ENCODE measurements around the gene TAB3. TPM values are rescaled to one million over a fixed set of nuclear protein-coding genes. Genes with fewer than 3 reads are reported as not detected.

Gene TAB3
- total RNA-seq, 1 experiment from 2014 or later = 13.5 TPM

GRCh38 chrX:30863974-30864373, 25.1 kb downstream of the TAB3 start:
- H3K23me2 ChIP-seq (ENCODE audit: insufficient read length, low read depth, low read length, poor library complexity, severe bottlenecking) = no peaks in the 10 kb centered on the region
- no peaks in the 10 kb centered on the region for H3K79me1 ChIP-seq (ENCODE audit: insufficient read depth, low read depth, low read length, poor library complexity, severe bottlenecking)
- no peak overlapping the region for H3K18ac ChIP-seq (ENCODE audit: insufficient read length, low read depth, low read length)
- TF ChIP-seq CTCF (conservative IDR thresholded peaks at IDR 0.05) = no peak
- H3K4ac ChIP-seq (ENCODE audit: low read depth, low read length) = no peak overlapping the region
- no peak overlapping the region for H3K56ac ChIP-seq (ENCODE audit: insufficient read length, low read depth, low read length)
- Mint-ChIP-seq H3K27ac (no peak overlapping the region; a peak in 1 of 7 replicates), H3K27me3 (ENCODE audit: low read depth) (no peaks in the 10 kb centered on the region), H3K9me3 (peaks cover 23 to 39% of the 10 kb centered on the region in 2 experiments), H3K4me1 (peaks cover 9 to 15% of the 10 kb centered on the region in 2 experiments), H3K36me3 (ENCODE audit: insufficient read depth in 1 of 3, low read depth in 3 of 3) (peaks cover 4 to 21% (median 18%) of the 10 kb centered on the region in 3 experiments; a peak in 6 of 7 replicates), H3K4me3 (no peak overlapping the region)
- no peak overlapping the region for H3K27ac ChIP-seq (ENCODE audit: insufficient read length, low read depth, low read length)
- H2BK120ac ChIP-seq (ENCODE audit: low read depth, low read length, poor library complexity, severe bottlenecking) = no peak overlapping the region
- H3K9me3 ChIP-seq (ENCODE audit: control insufficient read depth, low read depth, low read length) = no peaks in the 10 kb centered on the region
- WGBS (ENCODE audit: extremely low coverage, insufficient read length, low lambda C conversion rate) = no CpG with 5 or more reads among the region's 1 CpG
- no peak overlapping the region for H4K8ac ChIP-seq (replicated peaks; ENCODE audit: insufficient read length, low read depth, low read length)
- H2AK5ac ChIP-seq (ENCODE audit: insufficient read length, low read length) = no peak overlapping the region
- H3K4me2 ChIP-seq (ENCODE audit: insufficient read depth, insufficient read length, low read length) = no peak overlapping the region
- no peak overlapping the region for H2BK12ac ChIP-seq (ENCODE audit: insufficient read length, low read depth, low read length)
- H4K91ac ChIP-seq (ENCODE audit: insufficient read length, low read depth, low read length) = no peak overlapping the region
- H3T11ph ChIP-seq (ENCODE audit: low read length) = no peak overlapping the region
- no peaks in the 10 kb centered on the region for H4K20me1 ChIP-seq (ENCODE audit: control insufficient read depth, insufficient read depth, insufficient read length)
- DNase-seq = no peak
- no peak overlapping the region for H3K14ac ChIP-seq (ENCODE audit: insufficient read depth, low read length)
- no peak overlapping the region for H2BK5ac ChIP-seq (ENCODE audit: insufficient read length, low read length)
- no peak overlapping the region for H2BK20ac ChIP-seq (ENCODE audit: low read depth, low read length, poor library complexity, severe bottlenecking)
- no peaks in the 10 kb centered on the region for H3K79me2 ChIP-seq (ENCODE audit: insufficient read depth, low read length)
- H3K9ac ChIP-seq (ENCODE audit: extremely low read depth, insufficient read length, low read length) = no peak overlapping the region
- no peaks in the 10 kb centered on the region for H3K27me3 ChIP-seq (ENCODE audit: insufficient read depth, low read length)
- H2BK15ac ChIP-seq (ENCODE audit: low read depth, low read length) = no peak overlapping the region
- H3K23ac ChIP-seq (ENCODE audit: insufficient read length, low read depth, low read length) = no peak overlapping the region
- H2AFZ ChIP-seq (ENCODE audit: low read length) = no peak overlapping the region
- peaks cover 2% of the 10 kb centered on the region; the same call in 1 of the 2 replicates for H3K4me1 ChIP-seq (ENCODE audit: insufficient read depth, low read length)
- no peak overlapping the region for H4K5ac ChIP-seq (ENCODE audit: insufficient read length, low read depth, low read length)

Measured in H9 (cell line).